ENCODE measurements around the gene YKT6.
"Not testable (repeated sequence)": the region's sequence is repeated elsewhere in the genome, so short reads cannot be mapped to it uniquely, and the experiment has no call there.

Gene YKT6

GRCh38 chr7:44194069-44194468 is 6.7 kb upstream of the YKT6 start:
- DNase-seq: peak; percentile 8

- DNase-seq: no peak
Measured at GRCh38 chr7:44194562-44195145, 6.1 kb upstream of the YKT6 start.

GRCh38 chr7:44195889-44196288 is 4.9 kb upstream of the YKT6 start:
- DNase-seq: no peak

- no peak for DNase-seq
Measured at GRCh38 chr7:44196450-44196872, 4.3 kb upstream of the YKT6 start.

GRCh38 chr7:44197474-44197873 is 3.3 kb upstream of the YKT6 start:
- no peak for DNase-seq

GRCh38 chr7:44200163-44200562 is 615 bp upstream of the YKT6 start:
- DNase-seq: not testable (repeated sequence)

GRCh38 chr7:44201813-44202212 is 1.0 kb downstream of the YKT6 start:
- DNase-seq: no peak

- no peak for DNase-seq
Measured at GRCh38 chr7:44206008-44206407, 5.2 kb downstream of the YKT6 start.

- no peak for DNase-seq
Measured at GRCh38 chr7:44208085-44208484, 7.3 kb downstream of the YKT6 start.

- no peak for DNase-seq
Measured at GRCh38 chr7:44210107-44210506, 9.3 kb downstream of the YKT6 start.

- no peak for DNase-seq
Measured at GRCh38 chr7:44211126-44211675, 10.4 kb downstream of the YKT6 start.

GRCh38 chr7:44212018-44212417 is 11.2 kb downstream of the YKT6 start:
- DNase-seq: no peak

GRCh38 chr7:44212581-44213184 is 11.9 kb downstream of the YKT6 start:
- DNase-seq: no peak

- no peak for DNase-seq
Measured at GRCh38 chr7:44213206-44213876, 12.6 kb downstream of the YKT6 start.

- DNase-seq: no peak
Measured at GRCh38 chr7:44213877-44214388, 13.2 kb downstream of the YKT6 start.

- DNase-seq: no peak
Measured at GRCh38 chr7:44215531-44215930, 14.8 kb downstream of the YKT6 start.

- no peak for DNase-seq
Measured at GRCh38 chr7:44216019-44216418, 15.2 kb downstream of the YKT6 start.

GRCh38 chr7:44216521-44217222 is 15.9 kb downstream of the YKT6 start:
- no peak for DNase-seq

- DNase-seq: no peak
Measured at GRCh38 chr7:44217223-44217714, 16.5 kb downstream of the YKT6 start.

- DNase-seq: no peak
Measured at GRCh38 chr7:44217852-44218402, 17.1 kb downstream of the YKT6 start.

GRCh38 chr7:44218418-44219201 is 17.8 kb downstream of the YKT6 start:
- DNase-seq: no peak
